SU-DHL-6 (cell line): ENCODE results near the gene S100A7A.
"Not testable (repeated sequence)": the region's sequence is repeated elsewhere in the genome, so short reads cannot be mapped to it uniquely, and the experiment has no call there.

Experiments used
- CTCF ChIP-seq: fragments of 200-600 bp; sonication (generic); IDR thresholded peaks from one replicate; pipeline ENCODE4 v1.5.1; 2017; ENCODE audit warnings: antibody characterized with exemption, mild to moderate bottlenecking, low read length, moderate library complexity; ENCODE audit not compliant: insufficient read depth, poor library complexity, severe bottlenecking
- EZH2phosphoT487 ChIP-seq: fragments of 200-600 bp; sonication (generic), shearing (Covaris generic); conservative IDR thresholded peaks from 2 replicates; pipeline ENCODE4 v1.6.1; 2018; ENCODE audit warnings: mild to moderate bottlenecking, antibody characterized with exemption, low read length, moderate library complexity, mixed read lengths

GRCh38 chr1:153418758-153419435 is 2.6 kb downstream of the S100A7A start:
- not testable (repeated sequence) for TF ChIP-seq CTCF, EZH2phosphoT487
